Mucosa of descending colon (tissue), 3 donors: ENCODE data around the gene TTC7B. TPM values are rescaled to one million over a fixed set of nuclear protein-coding genes. Genes with fewer than 3 reads are reported as not detected.

Experiments
- ATAC-seq: fragments of 200-7000 bp; cut with Tn5 transposase; one replicate; pipeline ENCODE4 v1.9.1; 2020; ENCODE audit warnings: mild to moderate bottlenecking, moderate library complexity
- DNase-seq, 3 donors: peaks; one replicate each; pipeline ENCODE4 v3.0.0-alpha.2; 2020
- H3K36me3 ChIP-seq: fragments of 200-600 bp; one replicate; pipeline ENCODE4 v1.8.0; 2021; ENCODE audit warnings: low read depth, mild to moderate bottlenecking
- H3K4me1 ChIP-seq: fragments of 200-600 bp; one replicate; pipeline ENCODE4 v1.8.0; 2021; ENCODE audit warnings: low read depth, mild to moderate bottlenecking
- H3K4me3 ChIP-seq: fragments of 200-600 bp; one replicate; pipeline ENCODE4 v1.8.0; 2021; ENCODE audit warnings: mild to moderate bottlenecking
- H3K9me3 ChIP-seq: fragments of 200-600 bp; one replicate; pipeline ENCODE4 v1.8.0; 2021; ENCODE audit warnings: mild to moderate bottlenecking
- CTCF ChIP-seq: fragments of 200-600 bp; IDR thresholded peaks from one replicate; pipeline ENCODE4 v1.8.0; 2022; ENCODE audit warnings: antibody characterized with exemption, mild to moderate bottlenecking
- intact Hi-C, 2 donors: fragments of 100-400 bp; cut with DNase I in 1 of 2; cut with micrococcal nuclease in 1 of 2; formaldehyde crosslinking; loops; one replicate each; pipeline versions ENCODE4 v1.11.0 to v1.11.1; 2022; cut with DNase I, micrococcal nuclease
- total RNA-seq, 3 donors: library from RNA; stranded (reverse); fragmentation: NEBNext Ultra II Directional in 2 of 3; extraction: Animal tissue kit (Norgen Biotek cat#: 25700) in 2 of 3; gene quantifications; one replicate each; pipeline versions ENCODE4 v1.2.1 to v1.2.4, GENCODE V29; 2021 to 2023
- donor health status: DM: no; HTN: no; CAD: no; lungs with moderate emphysema.
- donor health status: DM: no; HTN: no; CAD: no.
- donor health status: DM: no; HTN: yes; CAD: no.

TTC7B gene
- total RNA-seq, 3 donors from 2014 or later = 6.0 to 72.8 (median 10.0) TPM

- ATAC-seq (no peak), DNase-seq (no peak)
- Histone ChIP-seq H3K36me3 (no peaks in the 10 kb centered on the region), H3K4me1 (no peaks in the 10 kb centered on the region), H3K9me3 (no peaks in the 10 kb centered on the region), H3K4me3 (no peak overlapping the region)
- intact Hi-C loops = no loop called here
- no peak for TF ChIP-seq CTCF
Measured at GRCh38 chr14:90611501-90611900, 204.7 kb downstream of the TTC7B start.

GRCh38 chr14:90610346-90611040 is 205.7 kb downstream of the TTC7B start:
- intact Hi-C loops = no loop called here
- no peak for ATAC-seq
- H3K4me1 ChIP-seq = no peaks in the 10 kb centered on the region
- H3K36me3 ChIP-seq = no peaks in the 10 kb centered on the region
- no peak overlapping the region for H3K4me3 ChIP-seq
- no peaks in the 10 kb centered on the region for H3K9me3 ChIP-seq
- DNase-seq = no peak
- TF ChIP-seq CTCF = no peak

- H3K9me3 ChIP-seq = no peaks in the 10 kb centered on the region
- no peaks in the 10 kb centered on the region for H3K4me1 ChIP-seq
- DNase-seq = no peak
- H3K4me3 ChIP-seq = no peak overlapping the region
- no peak for TF ChIP-seq CTCF
- ATAC-seq = no peak
- intact Hi-C loops = no loop called here
- H3K36me3 ChIP-seq = no peaks in the 10 kb centered on the region
Measured at GRCh38 chr14:90609376-90609775, 206.9 kb downstream of the TTC7B start.

GRCh38 chr14:90608929-90609341 is 207.3 kb downstream of the TTC7B start:
- intact Hi-C loops = no loop called here
- no peak for DNase-seq

GRCh38 chr14:90608281-90608680 is 207.9 kb downstream of the TTC7B start:
- DNase-seq (no peak), ATAC-seq (no peak)
- Histone ChIP-seq H3K36me3 (no peaks in the 10 kb centered on the region), H3K4me3 (no peak overlapping the region), H3K9me3 (no peaks in the 10 kb centered on the region), H3K4me1 (no peaks in the 10 kb centered on the region)
- TF ChIP-seq CTCF = no peak
- intact Hi-C loops = no loop called here

More at GRCh38 chr14:90608929-90609341, 207.3 kb downstream of the TTC7B start:
- no peaks in the 10 kb centered on the region for H3K9me3 ChIP-seq
- no peaks in the 10 kb centered on the region for H3K36me3 ChIP-seq
- no peak overlapping the region for H3K4me3 ChIP-seq
- TF ChIP-seq CTCF = no peak
- ATAC-seq = no peak
- no peaks in the 10 kb centered on the region for H3K4me1 ChIP-seq
